ENCODE data around the gene MAMDC2. TPM values are rescaled to one million over a fixed set of nuclear protein-coding genes. Genes with fewer than 3 reads are reported as not detected.

MAMDC2 gene
- total RNA-seq, 3 donors from 2014 or later (not counting 1 experiment from before 2014, with no cell fraction given): 0.10 to 0.32 TPM; not detected in 1

DNA sequence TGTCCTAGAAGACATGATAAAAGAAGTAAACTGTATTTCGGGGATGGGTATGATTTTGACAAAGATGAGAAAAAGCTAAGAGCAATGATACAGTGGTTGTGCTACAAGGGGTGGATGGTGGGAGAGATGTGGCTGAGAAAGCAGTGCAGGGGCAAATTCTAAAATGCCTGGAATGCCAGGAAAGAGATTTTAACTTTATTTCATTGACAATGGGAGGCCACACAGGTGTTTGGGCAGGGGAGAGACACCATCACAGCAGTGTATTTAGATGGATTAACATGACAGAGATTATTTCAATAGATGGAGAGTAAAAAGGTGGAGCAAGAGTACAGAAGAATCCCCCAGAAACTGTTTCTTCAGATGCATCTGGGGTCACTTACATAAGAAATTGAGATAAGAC is 71.2 kb downstream of the MAMDC2 start:
- Mint-ChIP-seq H3K9me3 (no peaks in the 10 kb centered on the region), H3K27ac (no peak overlapping the region), H3K36me3 (no peaks in the 10 kb centered on the region), H3K4me1 (peaks cover 0 to 8% of the 10 kb centered on the region in 2 donors), H3K4me3 (no peak overlapping the region), H3K27me3 (ENCODE audit: low read depth in 2 of 2) (peaks cover 7 to 19% of the 10 kb centered on the region in 2 donors)
- DNase-seq (no peak), ATAC-seq (no peak)
- H3K27ac ChIP-seq (ENCODE audit: low read length): no peak overlapping the region
- no peak overlapping the region for H3K4me3 ChIP-seq (ENCODE audit: low read length)
- no peaks in the 10 kb centered on the region for H3K27me3 ChIP-seq (ENCODE audit: control insufficient read depth, insufficient read depth, low read length)
- peaks cover 3% of the 10 kb centered on the region for H3K4me1 ChIP-seq (ENCODE audit: control insufficient read depth, insufficient read depth, low read length)
- 78% methylated on average over 1 of the region's 1 CpG for WGBS (ENCODE audit: insufficient coverage)
- H3K36me3 ChIP-seq (ENCODE audit: control insufficient read depth, insufficient read depth, low read length): no peaks in the 10 kb centered on the region
- intact Hi-C loops (cut with micrococcal nuclease): no loop called here
- TF ChIP-seq, protein P1, sequence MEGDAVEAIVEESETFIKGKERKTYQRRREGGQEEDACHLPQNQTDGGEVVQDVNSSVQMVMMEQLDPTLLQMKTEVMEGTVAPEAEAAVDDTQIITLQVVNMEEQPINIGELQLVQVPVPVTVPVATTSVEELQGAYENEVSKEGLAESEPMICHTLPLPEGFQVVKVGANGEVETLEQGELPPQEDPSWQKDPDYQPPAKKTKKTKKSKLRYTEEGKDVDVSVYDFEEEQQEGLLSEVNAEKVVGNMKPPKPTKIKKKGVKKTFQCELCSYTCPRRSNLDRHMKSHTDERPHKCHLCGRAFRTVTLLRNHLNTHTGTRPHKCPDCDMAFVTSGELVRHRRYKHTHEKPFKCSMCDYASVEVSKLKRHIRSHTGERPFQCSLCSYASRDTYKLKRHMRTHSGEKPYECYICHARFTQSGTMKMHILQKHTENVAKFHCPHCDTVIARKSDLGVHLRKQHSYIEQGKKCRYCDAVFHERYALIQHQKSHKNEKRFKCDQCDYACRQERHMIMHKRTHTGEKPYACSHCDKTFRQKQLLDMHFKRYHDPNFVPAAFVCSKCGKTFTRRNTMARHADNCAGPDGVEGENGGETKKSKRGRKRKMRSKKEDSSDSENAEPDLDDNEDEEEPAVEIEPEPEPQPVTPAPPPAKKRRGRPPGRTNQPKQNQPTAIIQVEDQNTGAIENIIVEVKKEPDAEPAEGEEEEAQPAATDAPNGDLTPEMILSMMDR (IDR thresholded peaks at IDR 0.05): no peak
- no peaks in the 10 kb centered on the region for H3K9me3 ChIP-seq (ENCODE audit: control insufficient read depth, insufficient read depth, low read length)

GRCh38 chr9:70117835-70118319 is 74.2 kb downstream of the MAMDC2 start:
- Mint-ChIP-seq H3K36me3 (no peaks in the 10 kb centered on the region), H3K27me3 (ENCODE audit: low read depth in 2 of 2) (peaks cover 7 to 12% of the 10 kb centered on the region in 2 donors), H3K27ac (no peak overlapping the region), H3K4me3 (no peak overlapping the region), H3K4me1 (no peaks in the 10 kb centered on the region), H3K9me3 (no peaks in the 10 kb centered on the region)
- DNase-seq: no peak
- TF ChIP-seq, protein P1 (IDR thresholded peaks at IDR 0.05): no peak
- no peak for ATAC-seq
- no peaks in the 10 kb centered on the region for H3K27me3 ChIP-seq (ENCODE audit: control insufficient read depth, insufficient read depth, low read length)
- no peaks in the 10 kb centered on the region for H3K9me3 ChIP-seq (ENCODE audit: control insufficient read depth, insufficient read depth, low read length)
- H3K36me3 ChIP-seq (ENCODE audit: control insufficient read depth, insufficient read depth, low read length): no peaks in the 10 kb centered on the region
- no peak overlapping the region for H3K27ac ChIP-seq (ENCODE audit: low read length)
- H3K4me3 ChIP-seq (ENCODE audit: low read length): no peak overlapping the region
- no peaks in the 10 kb centered on the region for H3K4me1 ChIP-seq (ENCODE audit: control insufficient read depth, insufficient read depth, low read length)
- intact Hi-C loops (cut with micrococcal nuclease): no loop called here

DNA sequence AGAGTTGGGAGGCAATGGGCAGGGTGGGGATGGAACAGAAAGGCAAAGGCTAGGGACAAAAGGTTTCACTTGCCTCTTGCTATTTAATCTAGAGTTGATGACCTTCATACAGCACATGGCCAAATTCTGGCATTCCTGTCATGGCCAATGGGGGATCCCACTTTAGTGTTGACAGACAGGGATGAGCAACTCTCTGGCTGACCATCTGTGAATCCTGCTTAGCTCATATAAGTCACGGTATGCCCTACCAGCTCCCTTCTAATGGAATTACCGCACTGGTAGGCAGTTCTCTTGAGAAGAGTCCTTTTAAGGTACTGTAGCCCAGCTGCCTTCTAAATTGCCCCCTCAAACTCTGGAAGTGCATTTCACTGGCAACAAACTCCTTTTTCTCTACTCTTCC is 76.1 kb downstream of the MAMDC2 start:
- intact Hi-C loops (cut with micrococcal nuclease): no loop called here
- Mint-ChIP-seq H3K36me3 (no peaks in the 10 kb centered on the region), H3K4me3 (no peak overlapping the region), H3K27ac (no peak overlapping the region), H3K9me3 (no peaks in the 10 kb centered on the region), H3K4me1 (no peaks in the 10 kb centered on the region), H3K27me3 (ENCODE audit: low read depth in 2 of 2) (peaks cover 7 to 10% of the 10 kb centered on the region in 2 donors)
- TF ChIP-seq, protein P1 (IDR thresholded peaks at IDR 0.05): no peak
- DNase-seq: no peak
- 92% methylated on average over 2 of the region's 2 CpGs for WGBS (ENCODE audit: insufficient coverage)
- H3K4me3 ChIP-seq (ENCODE audit: low read length): no peak overlapping the region
- H3K27ac ChIP-seq (ENCODE audit: low read length): no peak overlapping the region
- no peak for ATAC-seq
- no peaks in the 10 kb centered on the region for H3K4me1 ChIP-seq (ENCODE audit: control insufficient read depth, insufficient read depth, low read length)
- no peaks in the 10 kb centered on the region for H3K9me3 ChIP-seq (ENCODE audit: control insufficient read depth, insufficient read depth, low read length)
- no peaks in the 10 kb centered on the region for H3K36me3 ChIP-seq (ENCODE audit: control insufficient read depth, insufficient read depth, low read length)
- H3K27me3 ChIP-seq (ENCODE audit: control insufficient read depth, insufficient read depth, low read length): no peaks in the 10 kb centered on the region

GRCh38 chr9:70120834-70121510 is 77.3 kb downstream of the MAMDC2 start:
- DNase-seq (no peak), ATAC-seq (no peak)
- TF ChIP-seq, protein P1 (IDR thresholded peaks at IDR 0.05): no peak
- Histone ChIP-seq H3K27me3 (ENCODE audit: control insufficient read depth, insufficient read depth, low read length) (no peaks in the 10 kb centered on the region), H3K9me3 (ENCODE audit: control insufficient read depth, insufficient read depth, low read length) (no peaks in the 10 kb centered on the region), H3K36me3 (ENCODE audit: control insufficient read depth, insufficient read depth, low read length) (no peaks in the 10 kb centered on the region), H3K4me3 (ENCODE audit: low read length) (no peak overlapping the region), H3K4me1 (ENCODE audit: control insufficient read depth, insufficient read depth, low read length) (no peaks in the 10 kb centered on the region), H3K27ac (ENCODE audit: low read length) (no peak overlapping the region)
- intact Hi-C loops (cut with micrococcal nuclease): no loop called here
- no peaks in the 10 kb centered on the region for H3K4me1 Mint-ChIP-seq
- H3K9me3 Mint-ChIP-seq: no peaks in the 10 kb centered on the region
- H3K36me3 Mint-ChIP-seq: no peaks in the 10 kb centered on the region
- peaks cover 7 to 8% of the 10 kb centered on the region in 2 donors for H3K27me3 Mint-ChIP-seq (ENCODE audit: low read depth in 2 of 2)
- no peak overlapping the region for H3K27ac Mint-ChIP-seq
- no peak overlapping the region for H3K4me3 Mint-ChIP-seq
- 83% methylated on average over 5 of the region's 5 CpGs for WGBS (ENCODE audit: insufficient coverage)

Data from natural killer cell (primary cell).